Endothelial cell (in vitro differentiated cells): ENCODE results near the gene FGL2. TPM values are rescaled to one million over a fixed set of nuclear protein-coding genes. Genes with fewer than 3 reads are reported as not detected.

Experiments used
- DNase-seq: peaks from one replicate; pipeline ENCODE4 v3.0.0; 2021; ENCODE audit warnings: low spot score
- H3K27ac Mint-ChIP-seq: one replicate; pipeline ENCODE4 v1.8.0; 2021; ENCODE audit warnings: mixed read lengths, inconsistent platforms; ENCODE audit not compliant: unreplicated experiment
- H3K27me3 Mint-ChIP-seq: one replicate; pipeline ENCODE4 v1.8.0; 2021; ENCODE audit warnings: mild to moderate bottlenecking, moderate library complexity, mixed read lengths, inconsistent platforms; ENCODE audit not compliant: unreplicated experiment
- H3K36me3 Mint-ChIP-seq: one replicate; pipeline ENCODE4 v1.8.0; 2021; ENCODE audit warnings: mild to moderate bottlenecking, low read depth, mixed read lengths, inconsistent platforms; ENCODE audit not compliant: unreplicated experiment
- H3K4me1 Mint-ChIP-seq: one replicate; pipeline ENCODE4 v1.8.0; 2021; ENCODE audit warnings: mild to moderate bottlenecking, mixed read lengths, inconsistent platforms; ENCODE audit not compliant: unreplicated experiment
- H3K4me3 Mint-ChIP-seq: one replicate; pipeline ENCODE4 v1.8.0; 2021; ENCODE audit warnings: mild to moderate bottlenecking, mixed read lengths, inconsistent platforms; ENCODE audit not compliant: unreplicated experiment
- H3K9me3 Mint-ChIP-seq: one replicate; pipeline ENCODE4 v1.8.0; 2021; ENCODE audit warnings: mixed read lengths, inconsistent platforms; ENCODE audit not compliant: unreplicated experiment
- total RNA-seq: library from RNA; stranded (reverse); fragmentation: NEBNext Ultra II Directional; extraction: Animal tissue kit (Norgen Biotek cat#: 25700); gene quantifications from one replicate; pipeline ENCODE4 v1.2.1, GENCODE V29; 2021; ENCODE audit not compliant: unreplicated experiment
- TF ChIP-seq, protein P1 (sequence below): fragments of 200-600 bp; sonication (generic); IDR thresholded peaks from one replicate; pipeline ENCODE4 v1.5.0; 2021; ENCODE audit warnings: antibody characterized with exemption; ENCODE audit not compliant: unreplicated experiment

FGL2 gene
- total RNA-seq, 1 donor from 2014 or later, result not detected

- no peaks in the 10 kb centered on the region for H3K9me3 Mint-ChIP-seq
- H3K27ac Mint-ChIP-seq, result no peak overlapping the region
- TF ChIP-seq, protein P1, sequence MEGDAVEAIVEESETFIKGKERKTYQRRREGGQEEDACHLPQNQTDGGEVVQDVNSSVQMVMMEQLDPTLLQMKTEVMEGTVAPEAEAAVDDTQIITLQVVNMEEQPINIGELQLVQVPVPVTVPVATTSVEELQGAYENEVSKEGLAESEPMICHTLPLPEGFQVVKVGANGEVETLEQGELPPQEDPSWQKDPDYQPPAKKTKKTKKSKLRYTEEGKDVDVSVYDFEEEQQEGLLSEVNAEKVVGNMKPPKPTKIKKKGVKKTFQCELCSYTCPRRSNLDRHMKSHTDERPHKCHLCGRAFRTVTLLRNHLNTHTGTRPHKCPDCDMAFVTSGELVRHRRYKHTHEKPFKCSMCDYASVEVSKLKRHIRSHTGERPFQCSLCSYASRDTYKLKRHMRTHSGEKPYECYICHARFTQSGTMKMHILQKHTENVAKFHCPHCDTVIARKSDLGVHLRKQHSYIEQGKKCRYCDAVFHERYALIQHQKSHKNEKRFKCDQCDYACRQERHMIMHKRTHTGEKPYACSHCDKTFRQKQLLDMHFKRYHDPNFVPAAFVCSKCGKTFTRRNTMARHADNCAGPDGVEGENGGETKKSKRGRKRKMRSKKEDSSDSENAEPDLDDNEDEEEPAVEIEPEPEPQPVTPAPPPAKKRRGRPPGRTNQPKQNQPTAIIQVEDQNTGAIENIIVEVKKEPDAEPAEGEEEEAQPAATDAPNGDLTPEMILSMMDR, result no peak
- DNase-seq, result no peak
- H3K27me3 Mint-ChIP-seq, result no peaks in the 10 kb centered on the region
- H3K4me1 Mint-ChIP-seq, result no peaks in the 10 kb centered on the region
- no peak overlapping the region for H3K4me3 Mint-ChIP-seq
- no peaks in the 10 kb centered on the region for H3K36me3 Mint-ChIP-seq
These were observed 45.6 kb upstream of the FGL2 start for GRCh38 chr7:77245015-77245755.

- Mint-ChIP-seq H3K27me3 (no peaks in the 10 kb centered on the region), H3K36me3 (no peaks in the 10 kb centered on the region), H3K4me3 (no peak overlapping the region), H3K27ac (no peak overlapping the region), H3K4me1 (no peaks in the 10 kb centered on the region), H3K9me3 (no peaks in the 10 kb centered on the region)
- DNase-seq, result no peak
- TF ChIP-seq, protein P1, result no peak
These were observed 44.8 kb upstream of the FGL2 start for GRCh38 chr7:77244222-77244934.

GRCh38 chr7:77242554-77242953 lies 42.9 kb upstream of the FGL2 start:
- DNase-seq, result no peak
- TF ChIP-seq, protein P1, result no peak
- Mint-ChIP-seq H3K27ac (no peak overlapping the region), H3K4me3 (no peak overlapping the region), H3K36me3 (peaks cover 8% of the 10 kb centered on the region), H3K9me3 (no peaks in the 10 kb centered on the region), H3K4me1 (peaks cover 6% of the 10 kb centered on the region), H3K27me3 (no peaks in the 10 kb centered on the region)

GRCh38 chr7:77242068-77242467 lies 42.4 kb upstream of the FGL2 start:
- no peak for DNase-seq
- H3K27ac Mint-ChIP-seq, result no peak overlapping the region
- peaks cover 8% of the 10 kb centered on the region for H3K36me3 Mint-ChIP-seq
- TF ChIP-seq, protein P1, result no peak
- no peaks in the 10 kb centered on the region for H3K27me3 Mint-ChIP-seq
- peaks cover 6% of the 10 kb centered on the region for H3K4me1 Mint-ChIP-seq
- H3K9me3 Mint-ChIP-seq, result no peaks in the 10 kb centered on the region
- H3K4me3 Mint-ChIP-seq, result no peak overlapping the region

DNA sequence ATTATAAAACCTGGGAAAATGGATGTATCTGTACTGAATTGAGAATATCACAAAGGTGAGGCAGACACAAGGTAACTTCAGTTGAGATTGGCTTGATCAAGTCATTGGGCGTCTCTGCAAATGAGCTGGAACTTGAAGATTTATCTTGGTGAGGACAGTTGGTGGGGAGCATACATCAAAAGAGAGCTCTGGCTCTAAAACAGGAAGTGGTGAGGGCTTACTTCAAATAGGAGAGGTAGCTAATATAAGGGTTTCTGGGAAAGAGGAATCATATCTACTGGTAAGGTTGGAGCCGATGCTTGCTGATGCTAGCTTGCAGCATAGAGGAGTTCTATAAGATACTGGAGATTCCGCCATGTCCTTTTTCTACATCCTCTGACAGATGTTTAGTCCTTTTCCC lies 39.9 kb upstream of the FGL2 start:
- DNase-seq, result no peak
- Mint-ChIP-seq H3K4me1 (peaks cover 6% of the 10 kb centered on the region), H3K27me3 (no peaks in the 10 kb centered on the region), H3K27ac (no peak overlapping the region), H3K9me3 (no peaks in the 10 kb centered on the region), H3K36me3 (peaks cover 8% of the 10 kb centered on the region), H3K4me3 (no peak overlapping the region)
- TF ChIP-seq, protein P1, result no peak
